GM21717 (cell line): ENCODE results near the gene SEC14L6.
A peak's percentile ranks its signal among the peaks of the same experiment; 100 is the strongest.
"Not testable (repeated sequence)": the region's sequence is repeated elsewhere in the genome, so short reads cannot be mapped to it uniquely, and the experiment has no call there.

Experiments
- ATAC-seq: cut with Tn5 transposase; IDR thresholded peaks from one replicate; pipeline ENCODE4 v1.9.1; 2021; ENCODE audit warnings: mild to moderate bottlenecking, moderate library complexity; ENCODE audit not compliant: unreplicated experiment

SEC14L6 gene

GRCh38 chr22:30546616-30547015 is at the start of gene SEC14L6:
TSS of gene SEC14L6 (minus strand) at chr22:30546741. CDS start at chr22:30546682, 59 bp downstream.
- ATAC-seq, result no peak

DNA sequence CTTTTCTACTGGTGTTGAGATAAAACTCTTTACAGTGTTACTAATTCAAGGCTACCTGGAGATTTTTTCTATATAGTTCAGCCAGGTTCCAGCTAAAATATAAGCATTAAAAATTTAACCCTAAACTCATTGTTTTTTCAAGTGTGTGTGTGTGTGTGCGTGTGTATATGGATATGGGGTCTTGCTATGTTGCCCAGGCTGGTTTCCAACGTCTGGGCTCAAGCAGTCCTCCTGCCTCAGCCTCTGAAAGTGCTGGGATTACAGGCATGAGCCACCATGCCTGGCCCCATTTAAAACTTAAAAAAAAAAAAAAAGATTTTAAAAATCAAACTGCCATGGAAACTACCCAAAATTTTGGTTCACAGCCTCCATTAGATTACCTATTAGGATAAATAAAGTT is 49.7 kb upstream of the SEC14L6 start:
- ATAC-seq, result no peak

DNA sequence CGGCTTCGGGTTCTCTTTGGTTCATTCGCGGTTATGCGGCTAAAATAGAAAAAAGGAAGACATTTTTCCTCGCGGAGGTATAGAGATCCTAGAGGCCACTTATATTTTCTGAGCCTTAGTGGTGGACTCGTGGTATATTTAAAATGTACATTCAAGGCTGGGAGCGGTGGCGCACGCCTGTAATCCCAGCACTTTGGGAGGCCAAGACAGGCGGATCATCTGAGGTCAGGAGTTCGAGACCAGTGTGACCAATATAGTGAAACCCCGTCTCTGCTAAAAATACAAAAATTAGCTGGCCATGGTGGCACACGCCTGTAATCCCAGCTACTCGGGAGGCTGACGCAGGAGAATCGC is 45.8 kb upstream of the SEC14L6 start:
- ATAC-seq, result not testable (repeated sequence)

DNA sequence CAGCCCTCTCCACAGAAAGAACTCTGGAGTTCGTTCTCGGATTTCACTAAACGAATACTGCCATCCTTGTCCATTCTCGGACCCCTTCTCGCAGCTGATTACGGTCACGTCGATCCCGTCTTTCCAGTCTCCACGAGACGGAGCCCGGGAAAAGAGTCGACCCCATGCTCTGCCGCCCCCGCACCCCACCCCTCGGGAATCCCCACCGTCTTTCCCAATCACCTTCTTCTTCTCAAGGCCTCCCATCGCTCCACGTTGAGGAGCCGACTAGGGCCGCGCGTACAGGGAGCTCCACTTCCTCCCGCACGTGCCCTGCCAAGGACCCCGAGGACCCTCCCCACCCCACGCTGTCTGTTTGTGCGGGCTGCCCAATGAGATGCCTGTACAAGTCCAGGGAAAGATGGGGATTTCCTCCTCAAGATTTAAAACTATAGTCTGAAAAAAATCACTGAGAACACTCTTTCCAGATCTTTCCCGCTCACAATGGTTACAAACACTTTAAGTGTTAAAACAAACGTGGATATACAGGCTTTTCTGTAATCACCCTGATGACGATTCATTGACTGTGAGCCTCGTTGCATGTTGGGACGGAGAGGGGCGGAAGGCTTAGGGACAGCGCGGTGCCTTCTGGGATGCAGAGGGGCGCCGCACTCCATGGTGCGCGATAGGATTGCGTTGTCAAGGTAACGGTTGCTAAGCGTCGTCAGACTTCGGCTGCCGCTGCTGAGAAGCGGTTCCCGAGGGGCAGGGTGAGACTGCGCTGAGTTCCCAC is 45.2 kb upstream of the SEC14L6 start, which contains the start of gene PES1:
Gene PES1, minus strand, starts transcription at position 323 of the 772 bp plus-strand sequence. Its CDS starts 77 bp downstream, at position 246.
- peak; percentile 82 for ATAC-seq

GRCh38 chr22:30591191-30591587 is 44.6 kb upstream of the SEC14L6 start:
- no peak for ATAC-seq

DNA sequence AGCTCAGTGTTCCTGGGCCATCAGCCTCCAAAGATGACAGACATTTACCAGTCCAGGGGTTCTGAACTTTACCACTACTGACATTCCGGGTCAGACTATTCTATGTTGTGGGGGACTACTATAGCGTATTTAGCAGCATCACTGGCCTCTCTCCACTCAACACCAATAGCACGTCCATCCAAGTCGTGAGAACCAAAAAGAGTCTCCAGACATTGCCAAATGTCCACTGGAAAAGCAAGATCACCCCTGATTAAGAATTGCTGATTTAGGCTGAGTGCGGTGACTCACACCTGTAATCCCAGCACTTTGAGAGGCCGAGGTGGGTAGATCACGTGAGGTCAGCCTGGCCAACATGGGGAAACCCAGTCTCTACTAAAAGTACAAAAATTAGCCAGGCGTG is 39.9 kb upstream of the SEC14L6 start:
- ATAC-seq, result no peak

DNA sequence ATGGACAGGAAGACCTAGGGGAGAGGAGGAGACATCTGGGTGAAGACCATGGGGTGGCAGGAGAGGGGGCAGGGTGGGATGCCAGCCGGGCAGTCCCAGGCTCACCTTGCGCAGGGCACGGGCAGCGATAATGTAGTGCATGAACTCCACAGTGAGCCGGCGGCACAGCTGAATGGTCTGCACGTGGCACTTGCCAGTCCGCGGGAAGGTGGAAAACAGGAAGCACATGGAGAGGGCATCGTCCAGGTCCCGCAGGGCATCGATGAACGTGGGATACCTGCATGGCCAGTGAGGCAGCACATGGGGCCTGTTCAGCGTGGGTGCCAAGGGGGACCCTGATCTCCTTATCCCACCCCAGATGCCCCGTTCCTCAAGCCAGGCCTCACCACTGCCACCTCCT is 37.9 kb upstream of the SEC14L6 start:
- ATAC-seq, result no peak

DNA sequence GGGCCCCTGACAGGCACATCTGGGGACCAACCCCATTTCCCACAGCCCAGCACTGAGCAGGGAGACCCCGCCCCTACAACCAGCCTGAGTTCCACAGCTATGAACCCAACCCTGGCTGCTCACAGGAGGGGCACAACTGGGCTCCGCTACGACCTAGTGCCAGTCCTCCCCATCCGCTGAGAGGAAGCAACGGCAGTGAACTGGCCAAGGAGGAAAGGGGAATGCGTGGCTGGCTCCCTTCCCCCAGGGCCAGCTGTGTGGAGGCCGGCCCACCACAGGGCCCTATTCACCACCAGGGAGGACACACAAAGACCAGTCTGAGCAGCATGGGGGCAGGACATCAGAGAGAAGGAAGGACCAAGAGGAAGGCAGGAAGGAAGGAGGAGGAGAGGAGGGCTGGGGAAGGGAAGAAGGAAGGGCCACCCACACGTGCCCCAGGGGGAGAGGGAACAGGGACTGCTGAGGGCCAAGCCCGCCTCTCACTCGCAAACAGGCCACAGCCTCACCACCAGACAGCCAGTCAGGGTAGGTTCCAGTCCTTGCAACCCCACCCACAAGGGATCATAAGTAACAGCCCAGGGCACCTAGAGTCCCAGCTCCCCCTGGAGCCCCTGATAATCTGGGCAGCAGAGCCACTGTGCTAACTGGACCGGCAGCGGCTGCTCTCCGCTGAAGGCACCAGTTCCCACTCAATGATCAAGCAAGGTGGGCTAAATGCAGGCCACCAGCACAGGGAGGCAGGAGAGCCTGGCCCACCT is 36.4 kb upstream of the SEC14L6 start:
- ATAC-seq, result no peak

DNA sequence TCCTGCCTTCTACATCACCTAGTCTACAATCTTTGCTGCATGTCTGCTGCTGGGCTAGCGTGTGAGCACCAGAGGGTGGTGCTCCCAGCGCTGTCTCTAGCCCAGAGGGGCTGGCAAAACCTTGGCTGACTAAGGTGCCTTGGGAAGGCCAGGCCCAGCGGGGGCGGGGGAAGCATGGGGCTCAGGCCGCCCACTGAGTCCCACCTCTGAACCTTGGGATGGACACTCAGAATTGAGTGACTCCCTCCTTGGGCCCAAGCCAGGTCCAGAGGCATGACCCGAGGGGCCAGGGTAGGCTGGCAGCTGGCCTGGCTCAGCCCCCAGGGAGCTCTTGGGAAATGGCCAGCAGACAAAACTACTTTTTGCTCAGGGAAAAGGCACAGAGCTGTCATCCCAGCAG is 35.5 kb upstream of the SEC14L6 start:
- no peak for ATAC-seq

DNA sequence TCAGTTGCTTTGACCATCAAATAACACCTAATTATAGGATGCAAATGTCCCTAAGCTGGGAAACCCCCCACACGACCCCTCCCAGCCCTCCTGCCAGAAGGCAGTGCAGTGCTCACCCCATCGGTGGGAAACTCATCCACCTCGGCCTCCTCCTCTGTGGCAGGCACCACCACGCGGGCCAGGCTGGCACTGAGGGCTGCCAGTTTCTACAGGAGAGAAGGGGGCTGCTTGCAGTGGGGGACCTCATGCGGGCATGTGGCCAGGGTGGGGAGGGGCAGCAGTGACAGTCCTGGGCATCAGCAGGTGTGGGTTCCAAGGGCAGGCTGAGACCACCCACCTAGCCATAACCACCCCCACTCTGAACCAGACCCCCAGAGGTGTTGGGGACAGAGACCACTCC is 34.4 kb upstream of the SEC14L6 start:
- ATAC-seq, result no peak

DNA sequence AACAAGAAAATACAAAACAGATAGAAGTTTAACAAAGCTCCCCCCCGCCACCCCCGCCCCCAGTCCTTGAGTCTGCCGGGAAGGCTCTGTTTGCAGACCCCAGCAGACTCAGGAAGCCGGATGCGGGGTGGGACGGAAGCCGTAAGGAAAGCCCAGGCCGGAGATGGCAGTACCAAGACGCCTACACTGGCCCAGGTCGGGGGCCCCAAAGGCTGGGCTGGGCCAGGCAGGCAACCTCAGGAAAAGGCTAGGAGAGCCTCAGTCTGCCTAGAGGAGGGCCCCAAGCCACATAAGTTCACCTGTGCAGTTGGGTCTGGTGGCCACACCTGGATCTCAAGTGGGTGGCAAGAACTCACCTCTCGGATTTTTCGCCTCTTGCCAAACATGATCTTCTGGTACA is 31.9 kb upstream of the SEC14L6 start:
- no peak for ATAC-seq

DNA sequence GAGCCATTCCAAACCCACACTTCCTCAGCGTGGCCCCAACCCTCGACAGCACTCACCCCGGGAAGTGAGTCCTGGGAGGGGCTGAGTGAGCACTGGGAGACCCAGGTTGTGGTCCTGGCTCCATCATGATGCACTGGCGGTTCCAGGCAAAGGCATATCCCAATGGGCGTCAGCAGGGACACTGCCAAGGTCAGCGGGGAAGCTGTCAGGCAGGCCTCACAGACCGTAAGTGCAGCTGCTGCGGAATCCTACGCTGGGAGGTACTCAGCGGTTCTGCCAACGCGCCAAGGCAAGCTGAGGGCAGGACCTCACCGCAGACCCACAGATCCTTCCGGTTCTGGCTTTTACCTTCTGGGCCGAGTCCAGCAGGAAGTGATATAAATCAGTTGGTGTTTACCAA is 29.3 kb upstream of the SEC14L6 start:
- ATAC-seq, result no peak

- ATAC-seq, result no peak
Measured at GRCh38 chr22:30574997-30575671, 28.6 kb upstream of the SEC14L6 start.

- no peak for ATAC-seq
Measured at GRCh38 chr22:30574095-30574981, 27.8 kb upstream of the SEC14L6 start, which contains the start of gene GAL3ST1. TSS of gene GAL3ST1 (minus strand) at chr22:30574665. CDS start at chr22:30557392, 17,273 bp downstream.

DNA sequence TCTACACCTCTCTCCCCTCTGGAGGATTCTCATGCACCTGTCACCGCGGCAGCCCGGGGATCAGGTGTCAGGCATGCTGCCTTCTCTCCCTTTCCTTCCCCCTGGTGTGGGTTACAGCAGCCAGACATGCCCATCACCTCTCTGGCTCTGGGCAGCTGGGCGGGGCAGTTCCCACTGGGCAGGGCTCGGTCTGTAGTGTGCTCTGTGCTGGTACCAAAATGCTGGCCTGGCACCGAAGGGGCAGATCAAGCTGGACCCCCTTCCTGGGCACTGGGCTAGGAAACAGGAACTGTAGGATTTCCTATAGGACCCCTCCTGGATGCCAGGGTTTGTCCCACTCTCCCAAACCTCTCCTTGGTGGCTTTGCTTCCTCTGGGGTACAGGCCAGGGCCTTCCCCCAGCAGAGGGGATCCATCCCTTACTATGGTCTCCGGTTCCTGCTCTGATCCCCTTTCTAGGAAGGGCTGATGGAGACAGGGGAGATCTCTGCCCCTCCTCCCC is 27.1 kb upstream of the SEC14L6 start:
- no peak for ATAC-seq

DNA sequence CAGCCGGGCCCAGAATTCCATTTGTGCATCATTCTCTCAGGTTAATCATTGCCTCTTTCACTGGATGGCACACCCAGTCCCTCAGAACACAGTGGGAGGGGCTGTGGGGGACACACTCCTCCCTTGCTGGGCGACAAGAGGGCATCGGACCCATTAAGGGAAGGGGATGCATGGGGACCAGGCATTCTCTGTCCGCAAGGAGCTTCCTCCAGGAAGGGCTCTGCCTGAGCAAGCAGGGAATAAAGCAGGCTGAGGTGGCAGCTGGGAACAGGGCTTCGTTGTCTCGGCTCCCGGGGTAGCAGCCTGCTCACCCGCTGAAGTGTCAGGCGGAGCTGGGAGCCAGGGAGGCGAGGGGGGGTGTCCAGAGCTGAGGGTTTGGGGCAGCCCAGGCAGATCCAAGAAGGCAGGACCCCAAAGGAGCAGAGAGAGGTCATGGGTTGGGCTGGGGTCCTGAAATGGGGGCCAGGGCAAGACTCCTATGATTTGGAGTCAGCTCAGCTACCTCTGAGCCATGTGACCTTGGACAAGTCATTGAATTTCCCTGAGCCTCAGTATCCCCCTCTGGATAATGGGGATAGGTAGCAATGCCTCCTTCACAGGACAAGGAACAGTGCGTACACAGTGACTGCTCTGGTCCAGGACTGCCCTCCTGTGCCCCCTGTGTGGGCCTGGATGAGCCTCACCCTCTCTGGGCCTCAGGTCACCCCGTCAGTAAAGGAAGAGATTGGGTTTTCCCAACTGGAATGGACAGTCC is 26.5 kb upstream of the SEC14L6 start:
- no peak for ATAC-seq

GRCh38 chr22:30572210-30572609 is 25.7 kb upstream of the SEC14L6 start:
- no peak for ATAC-seq

- no peak for ATAC-seq
Measured at GRCh38 chr22:30569674-30570202, 23.2 kb upstream of the SEC14L6 start.

GRCh38 chr22:30568137-30568805 is 21.7 kb upstream of the SEC14L6 start:
- ATAC-seq, result no peak
